GM19438 (cell line): ENCODE data around the gene GRM8.

Experiments
- ATAC-seq: cut with Tn5 transposase; IDR thresholded peaks from one replicate; pipeline ENCODE4 v1.9.1; 2021; ENCODE audit warnings: low read depth; ENCODE audit not compliant: unreplicated experiment

The GRM8 gene

DNA sequence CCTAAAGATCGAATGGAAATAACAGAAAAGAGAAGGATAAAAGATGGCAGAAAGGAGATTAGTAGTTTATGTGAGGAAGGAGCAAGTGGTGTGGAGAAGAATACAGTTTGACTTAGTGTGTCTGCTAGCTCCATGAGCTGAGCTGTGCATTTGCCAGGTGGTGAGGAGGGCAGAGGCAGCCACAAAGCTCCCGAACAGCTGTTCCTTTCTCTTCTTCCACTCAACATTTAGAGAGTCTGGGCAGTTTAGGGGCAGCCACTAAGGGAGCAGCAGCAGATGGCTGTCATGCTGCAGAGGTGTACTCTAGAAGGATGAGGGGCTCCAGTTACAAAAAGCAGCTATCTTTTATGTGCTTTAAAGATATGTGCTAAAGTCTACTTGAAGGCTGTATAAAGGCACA is 674.4 kb downstream of the GRM8 start:
- ATAC-seq, result no peak

DNA sequence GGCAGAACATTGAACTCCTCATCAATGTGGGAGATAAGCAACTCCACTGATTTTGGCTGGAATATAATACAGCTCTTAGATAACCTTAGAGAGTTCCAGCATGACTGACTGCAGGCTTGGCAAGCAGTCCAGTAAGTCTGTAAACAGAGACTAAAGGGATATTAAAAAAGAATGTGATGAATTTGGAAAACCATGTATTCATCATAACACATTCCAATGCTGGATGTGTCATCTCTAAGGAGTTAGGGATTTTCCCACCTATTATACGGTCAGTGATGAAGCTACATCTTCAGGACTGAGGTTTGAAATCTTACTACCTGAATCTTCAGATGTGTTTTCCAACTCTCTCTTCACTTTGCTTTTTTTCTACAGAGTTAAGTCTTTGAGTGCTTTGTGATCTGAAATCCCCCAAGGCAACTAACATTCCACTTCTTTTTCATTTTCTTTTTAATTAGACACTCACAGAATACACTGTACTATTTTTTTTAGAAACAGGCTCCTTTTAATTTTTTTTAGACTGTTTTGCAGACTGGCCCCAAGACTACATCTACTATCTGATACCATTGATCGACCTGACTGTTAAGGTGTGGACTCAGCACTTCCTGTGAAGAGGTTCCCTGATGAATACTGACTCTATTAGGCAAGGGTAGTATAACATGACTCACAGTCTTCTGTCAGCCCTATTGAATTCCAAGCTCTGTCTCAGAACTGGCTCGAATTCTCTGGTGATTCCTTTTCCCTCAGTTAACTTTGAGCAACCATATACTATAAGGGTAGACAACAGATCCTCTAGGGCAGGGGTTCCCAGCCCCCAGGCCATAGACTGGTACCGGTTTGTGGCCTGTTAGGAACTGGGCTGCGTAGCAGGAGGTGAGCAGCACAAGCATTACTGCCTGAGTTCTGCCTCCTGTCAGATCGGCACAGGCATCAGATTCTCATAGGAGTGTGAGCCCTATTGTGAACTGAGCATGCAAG is 678.2 kb downstream of the GRM8 start:
- no peak for ATAC-seq

DNA sequence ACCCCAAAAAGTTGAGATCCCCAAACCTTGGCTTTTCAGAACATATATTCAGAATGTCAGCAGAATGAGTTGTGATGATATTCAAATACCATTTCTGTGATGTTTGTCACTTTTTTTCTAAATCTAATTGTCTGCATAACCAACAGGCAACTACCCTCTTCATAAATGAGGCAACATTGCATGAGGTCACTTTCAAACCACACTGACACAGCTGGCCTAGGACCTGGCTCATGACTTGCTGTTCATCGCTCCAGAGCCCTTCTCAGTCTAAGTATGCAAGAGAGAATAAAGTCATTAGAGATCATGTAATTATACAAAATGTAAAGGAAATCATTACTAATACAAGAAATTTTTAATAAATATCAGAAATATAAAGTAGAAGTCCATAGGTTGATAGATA is 681.9 kb downstream of the GRM8 start:
- ATAC-seq, result no peak

DNA sequence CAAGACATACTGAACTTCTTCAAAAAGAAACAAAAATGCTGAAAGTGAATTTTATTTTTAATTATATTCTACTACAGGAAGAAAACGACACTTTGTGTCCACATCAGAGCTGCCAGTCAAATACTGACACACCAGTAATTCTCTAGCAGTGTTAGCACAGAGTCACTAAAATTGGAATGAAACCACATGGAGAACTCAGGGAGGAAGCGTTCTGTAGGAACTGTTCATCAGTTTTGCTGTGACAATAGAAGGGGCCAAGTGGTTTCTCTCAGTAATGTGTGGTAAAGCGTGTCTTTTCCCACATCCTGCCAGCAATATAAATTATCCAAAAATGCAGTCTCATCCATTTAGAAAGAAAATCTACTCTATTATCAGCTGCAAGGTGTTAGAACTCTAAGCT is 683.3 kb downstream of the GRM8 start:
- no peak for ATAC-seq

DNA sequence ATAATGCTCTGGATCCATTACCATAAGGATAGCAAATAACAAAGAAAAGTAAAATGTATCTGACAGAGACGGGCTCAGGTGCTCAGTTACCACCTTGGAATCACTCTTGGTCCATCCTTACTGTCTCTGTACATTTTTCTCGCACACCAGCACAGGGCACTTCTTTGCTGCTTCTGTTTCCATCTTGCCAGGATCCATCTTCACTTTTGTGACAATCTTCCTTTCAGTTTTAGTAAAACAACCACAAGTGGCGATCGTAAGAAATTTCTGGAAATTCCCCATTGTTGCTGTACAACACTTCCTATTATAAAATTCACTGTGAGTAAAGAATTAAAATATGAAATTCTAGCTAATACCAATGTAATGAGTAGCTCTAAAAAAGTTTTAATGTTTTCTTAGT is 695.5 kb downstream of the GRM8 start:
- no peak for ATAC-seq

DNA sequence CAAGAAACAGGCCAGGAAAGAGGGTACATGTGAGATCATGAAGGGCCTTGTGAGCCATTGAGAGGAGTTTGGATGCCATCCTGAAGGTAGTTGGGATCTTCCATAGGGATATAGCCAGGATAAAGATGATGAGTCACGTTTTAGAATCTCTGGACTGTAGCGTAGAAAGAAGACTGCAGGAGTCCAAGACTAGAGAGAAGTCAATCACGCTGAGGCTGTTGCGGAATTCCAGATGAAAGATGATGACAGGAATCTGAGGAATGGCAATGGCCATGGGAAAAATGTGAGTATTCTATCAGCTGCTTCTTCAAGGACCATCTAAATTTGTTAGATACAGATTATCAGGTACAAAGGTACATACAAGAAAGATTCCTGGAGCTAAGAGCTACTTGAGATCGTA is 711.3 kb downstream of the GRM8 start:
- ATAC-seq, result no peak

DNA sequence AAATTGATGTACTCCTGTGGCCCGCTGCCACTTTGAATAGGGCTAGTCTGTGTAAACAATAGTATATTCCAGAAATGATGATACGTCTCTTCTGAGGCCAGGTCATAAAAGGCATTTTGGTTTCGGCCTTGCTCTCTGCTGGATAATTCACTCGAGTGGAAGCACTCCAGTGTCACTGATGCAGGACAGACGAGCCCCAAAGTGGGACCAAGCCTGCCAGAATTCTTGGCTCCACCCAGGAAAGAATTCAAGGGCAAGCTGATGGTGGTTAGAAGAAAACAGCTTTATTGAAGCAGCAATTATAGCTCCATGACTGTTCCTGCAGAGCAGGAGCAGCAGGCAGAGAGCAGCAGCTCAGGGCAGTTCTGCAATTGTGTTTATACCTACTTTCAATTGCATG is 717.6 kb downstream of the GRM8 start:
- no peak for ATAC-seq

DNA sequence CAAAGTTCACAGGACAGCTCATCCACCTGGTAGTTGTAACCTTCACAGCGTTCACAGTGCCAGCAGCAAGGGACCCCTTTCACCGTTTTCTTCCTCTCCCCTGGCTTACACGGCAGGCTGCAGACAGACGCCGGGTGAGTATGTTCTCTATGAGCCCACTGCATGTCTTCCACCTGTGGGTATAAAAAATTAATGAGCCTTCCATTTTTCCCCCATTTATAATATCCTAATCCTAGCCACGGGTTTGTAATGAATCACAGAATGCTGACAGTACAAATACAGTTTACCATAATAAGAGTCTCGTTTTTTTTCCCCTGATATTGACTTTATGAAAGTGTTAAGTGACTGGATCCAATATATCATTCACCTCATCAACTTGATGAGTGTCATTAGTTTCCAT is 719.0 kb downstream of the GRM8 start:
- no peak for ATAC-seq

DNA sequence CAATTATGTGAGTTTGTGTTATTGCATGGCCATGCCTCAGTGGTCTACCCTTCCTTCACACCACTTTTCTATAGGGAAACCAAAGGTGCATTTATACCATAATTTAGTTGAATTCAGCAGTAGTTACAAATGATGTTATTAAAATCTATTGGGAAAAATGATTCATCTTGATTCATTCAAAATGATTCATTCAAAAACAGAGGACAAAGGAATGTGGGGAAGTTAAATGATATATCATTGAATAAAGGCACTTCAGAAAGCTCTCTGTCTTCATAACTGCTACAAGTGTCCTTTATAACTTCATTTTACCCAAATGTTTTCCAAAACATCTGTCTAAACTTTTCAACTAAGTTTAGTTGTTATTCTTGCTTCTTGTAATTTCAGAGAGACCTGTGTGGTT is 722.9 kb downstream of the GRM8 start:
- no peak for ATAC-seq

DNA sequence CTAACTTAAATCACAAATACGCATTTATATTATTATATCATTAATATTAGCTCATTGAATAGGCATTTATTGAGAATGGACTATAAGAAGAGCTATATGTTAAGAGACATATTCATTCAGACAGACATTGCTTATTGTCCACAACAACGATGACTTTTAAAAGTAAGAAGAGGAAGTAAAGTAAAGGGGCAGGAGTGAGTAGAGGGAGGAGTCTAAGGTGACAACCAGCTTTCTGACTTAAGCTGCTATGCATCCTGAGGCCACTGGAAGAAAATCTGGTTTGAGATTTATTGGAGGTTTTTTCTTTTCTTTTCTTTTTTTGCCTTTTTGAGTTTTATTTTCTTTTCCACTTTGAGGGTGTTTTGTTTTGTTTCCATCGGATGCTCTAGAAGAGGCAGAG is 723.5 kb downstream of the GRM8 start:
- ATAC-seq, result no peak

DNA sequence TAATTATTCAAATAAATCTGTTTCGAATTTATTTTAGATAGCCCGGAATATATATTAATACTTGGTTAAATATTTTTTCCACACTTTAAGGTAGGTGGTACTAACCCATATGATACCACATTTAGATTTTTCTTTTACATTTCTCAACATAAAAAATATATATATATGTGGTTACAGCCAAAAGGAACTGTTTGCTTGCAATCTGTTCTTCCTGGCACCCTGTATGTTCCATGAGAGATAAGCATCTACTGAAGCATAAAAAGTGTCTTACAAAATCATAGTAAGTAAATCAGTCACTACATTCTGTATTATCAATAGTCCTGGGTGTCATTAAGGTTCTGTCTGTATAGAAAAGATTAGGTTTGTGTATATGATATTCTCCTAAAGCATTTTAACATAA is 726.8 kb downstream of the GRM8 start:
- no peak for ATAC-seq

DNA sequence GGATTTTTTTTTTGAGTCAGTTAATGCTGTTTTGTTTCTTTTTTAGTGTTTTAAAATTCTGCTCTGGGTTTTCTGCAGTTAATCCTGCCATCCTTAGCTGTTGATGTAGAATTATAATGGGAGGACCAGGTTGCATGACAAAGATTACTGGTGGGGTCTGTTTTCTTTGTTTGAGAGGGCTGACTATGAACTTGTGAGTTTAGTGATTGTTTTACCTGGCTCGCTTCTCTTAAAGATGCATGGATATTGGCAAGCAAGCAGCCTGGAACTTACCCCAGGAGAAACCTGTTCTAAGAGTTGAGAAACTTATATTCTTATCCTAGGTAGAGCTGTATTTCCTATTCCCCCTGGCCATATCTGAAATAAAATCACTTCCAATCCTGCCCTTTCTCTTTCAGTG is 727.8 kb downstream of the GRM8 start:
- ATAC-seq, result no peak

DNA sequence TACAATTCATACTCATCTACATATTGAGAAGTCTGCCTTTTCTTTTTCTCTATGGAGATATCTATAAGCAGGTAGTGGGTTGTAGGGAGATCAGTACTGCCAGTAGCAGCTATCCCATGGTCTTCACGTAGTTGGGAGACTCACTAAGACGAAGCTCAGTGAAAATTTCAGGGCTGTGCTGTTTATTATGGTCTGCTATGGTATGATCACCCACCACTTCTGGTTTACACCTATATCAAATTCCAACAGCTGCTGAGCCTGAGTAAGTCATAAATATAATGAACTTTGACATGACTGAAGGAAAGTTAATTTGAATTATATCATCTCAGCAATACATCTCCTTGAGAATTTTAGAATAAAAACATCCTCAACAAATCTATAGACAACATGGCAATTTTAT is 741.7 kb downstream of the GRM8 start:
- no peak for ATAC-seq

DNA sequence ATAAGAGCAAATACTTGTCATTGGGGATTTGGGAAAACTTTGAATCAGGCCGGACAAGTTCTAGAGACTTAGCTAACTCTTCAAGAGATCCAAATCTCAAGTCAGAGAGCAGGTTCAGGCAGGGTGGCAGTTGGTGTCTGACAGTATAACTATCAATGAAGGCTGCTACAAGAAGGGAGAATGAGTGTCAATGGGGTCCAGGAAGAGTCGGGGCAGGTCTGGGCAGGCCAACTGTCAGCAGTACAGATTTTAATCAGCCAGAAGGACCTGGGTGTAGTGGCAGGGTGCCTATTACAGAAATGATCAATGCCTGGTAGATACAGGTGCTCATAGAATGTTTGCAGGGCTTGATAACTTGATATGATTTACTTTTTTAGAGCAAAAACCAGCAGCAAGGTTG is 751.1 kb downstream of the GRM8 start:
- ATAC-seq, result no peak

DNA sequence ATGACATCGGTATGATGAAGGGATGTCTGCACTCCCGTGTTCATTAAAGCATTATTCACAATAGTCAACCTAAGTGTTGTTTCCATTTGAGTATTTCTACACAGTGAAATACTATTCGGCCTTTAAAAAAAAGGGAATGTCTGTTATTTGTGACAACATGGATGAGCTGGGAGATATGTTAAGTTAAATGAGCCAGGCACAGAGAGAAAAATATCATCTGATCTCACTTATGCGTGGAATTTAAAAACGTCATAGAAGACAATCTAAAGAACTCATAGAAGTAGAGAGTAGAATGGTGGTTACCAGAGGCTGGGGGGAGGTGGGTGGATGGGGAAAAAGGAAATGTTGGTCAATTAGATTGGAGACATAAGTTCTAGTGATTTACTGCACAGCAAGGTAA is 753.3 kb downstream of the GRM8 start:
- ATAC-seq, result no peak

DNA sequence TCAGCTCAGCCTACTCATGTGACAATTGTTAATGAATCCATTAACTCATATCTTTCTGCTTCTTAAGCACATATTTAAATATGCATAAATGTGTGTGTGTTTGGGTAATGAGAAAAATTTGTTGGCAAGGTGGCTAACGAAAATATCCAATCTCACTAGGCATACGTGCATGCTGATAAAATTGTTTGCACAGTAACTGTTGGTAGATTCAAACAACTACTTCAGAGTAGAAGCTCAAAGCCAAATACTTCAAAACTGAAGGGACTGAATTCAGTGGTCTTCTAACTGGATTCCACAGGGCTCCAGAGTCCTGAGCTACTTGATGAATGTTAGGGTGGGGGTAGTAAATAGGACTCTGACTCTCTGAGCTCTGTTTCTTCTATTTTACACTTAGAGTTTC is 757.0 kb downstream of the GRM8 start:
- ATAC-seq, result no peak

DNA sequence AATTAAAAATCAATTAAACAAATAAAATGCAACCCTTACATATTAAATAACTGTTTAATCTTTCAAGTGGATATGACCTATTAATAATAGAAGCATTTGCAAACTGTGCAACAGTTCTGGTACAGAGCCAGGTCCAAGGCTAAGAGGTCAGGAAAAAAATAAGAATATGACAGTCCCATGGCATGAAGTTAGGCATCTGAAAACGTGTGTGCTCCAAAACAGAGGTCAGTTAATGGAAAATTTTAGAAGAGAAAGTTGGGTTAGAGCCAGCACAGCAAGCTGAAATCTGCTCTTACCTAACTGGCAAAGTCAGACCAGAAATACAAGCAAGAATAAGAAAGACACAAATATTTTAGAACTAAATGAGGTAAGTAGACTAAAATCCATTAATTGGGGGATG is 757.7 kb downstream of the GRM8 start:
- no peak for ATAC-seq

DNA sequence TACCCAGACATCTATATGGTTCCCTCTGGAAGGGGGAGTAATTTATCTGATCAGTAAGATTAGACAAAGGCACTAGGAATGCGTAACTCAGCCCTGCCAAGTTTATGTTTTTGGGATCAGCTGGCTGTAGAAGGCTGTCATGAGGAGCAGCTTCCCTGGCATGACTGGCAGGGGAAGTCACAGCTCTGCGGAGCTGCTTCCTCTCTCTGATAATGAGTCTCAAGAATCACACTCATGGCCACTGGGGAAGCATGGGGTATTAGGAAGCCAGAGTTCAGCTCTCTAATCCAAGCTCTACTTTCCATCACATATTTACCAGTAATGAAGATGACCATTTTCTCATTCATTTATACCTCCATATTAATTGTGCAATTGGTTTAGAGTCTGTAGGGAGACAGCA is 758.9 kb downstream of the GRM8 start:
- ATAC-seq, result no peak

DNA sequence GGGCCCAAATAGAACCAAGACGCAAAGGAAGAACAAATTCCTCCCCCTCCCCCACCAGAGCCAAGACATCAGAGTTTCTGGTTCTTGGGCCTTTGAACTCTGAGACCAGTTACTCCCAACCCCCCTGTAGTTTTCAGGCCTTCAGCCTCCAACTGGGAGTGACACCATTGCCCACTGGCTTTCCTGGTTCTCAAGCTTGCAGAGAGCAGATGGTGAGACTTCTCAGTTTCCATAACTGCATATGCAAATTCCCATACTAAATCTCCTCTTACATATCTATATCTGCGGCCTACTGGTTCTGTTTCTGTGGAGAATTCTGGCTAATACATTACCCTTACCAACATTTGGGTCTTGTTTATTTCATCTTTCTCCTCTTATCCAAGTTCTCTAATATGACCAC is 762.9 kb downstream of the GRM8 start:
- no peak for ATAC-seq

DNA sequence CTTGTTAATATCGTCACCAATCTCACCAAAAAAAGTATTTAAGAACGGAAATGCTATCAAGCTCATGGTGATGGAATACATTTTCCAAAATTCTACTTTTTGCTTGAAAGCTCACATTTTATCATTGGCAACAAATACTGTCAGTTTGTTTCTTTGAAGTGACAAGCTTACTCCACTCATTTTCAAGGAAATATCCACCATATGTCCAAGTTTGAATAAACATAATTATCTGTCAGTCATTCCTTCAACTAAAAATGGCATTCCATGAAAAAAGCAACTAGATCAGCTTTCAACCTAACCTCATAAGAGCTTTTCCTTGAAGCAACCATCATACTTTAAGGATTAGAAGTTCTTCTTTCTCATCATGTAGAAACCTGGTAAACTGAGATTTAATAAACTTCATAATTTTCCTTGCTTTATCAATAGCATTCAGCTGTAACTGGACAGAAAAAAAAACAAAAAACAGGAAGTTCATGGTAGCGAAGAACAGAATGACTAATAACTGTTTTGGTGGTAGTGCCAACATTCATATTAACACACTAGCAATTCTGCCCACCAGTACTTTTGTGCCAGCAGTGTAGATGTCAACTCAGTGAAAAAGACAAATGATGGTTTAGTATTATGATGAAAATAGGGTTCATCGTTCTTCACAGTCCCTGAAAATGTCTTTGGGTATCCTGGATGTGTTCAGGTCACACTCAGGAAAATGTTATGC is 764.9 kb downstream of the GRM8 start:
- no peak for ATAC-seq

DNA sequence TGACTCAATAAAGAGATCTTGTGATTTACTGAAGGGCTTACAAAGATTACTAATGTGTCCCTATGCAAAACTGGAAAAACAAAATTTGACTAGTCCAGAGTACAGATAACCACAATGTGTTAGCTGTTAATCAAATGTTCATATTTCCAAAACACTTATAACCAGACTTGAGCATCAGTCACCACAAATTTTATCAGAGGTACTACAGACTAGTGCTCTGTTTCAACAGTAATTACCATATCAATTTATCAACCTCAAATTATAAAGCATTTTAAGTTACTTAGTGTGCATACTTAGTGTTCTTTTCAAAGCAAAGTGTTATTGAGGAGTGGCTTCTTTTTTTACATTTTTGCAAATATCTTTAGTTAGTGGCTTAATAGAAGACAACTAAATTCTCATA is 765.9 kb downstream of the GRM8 start:
- no peak for ATAC-seq

DNA sequence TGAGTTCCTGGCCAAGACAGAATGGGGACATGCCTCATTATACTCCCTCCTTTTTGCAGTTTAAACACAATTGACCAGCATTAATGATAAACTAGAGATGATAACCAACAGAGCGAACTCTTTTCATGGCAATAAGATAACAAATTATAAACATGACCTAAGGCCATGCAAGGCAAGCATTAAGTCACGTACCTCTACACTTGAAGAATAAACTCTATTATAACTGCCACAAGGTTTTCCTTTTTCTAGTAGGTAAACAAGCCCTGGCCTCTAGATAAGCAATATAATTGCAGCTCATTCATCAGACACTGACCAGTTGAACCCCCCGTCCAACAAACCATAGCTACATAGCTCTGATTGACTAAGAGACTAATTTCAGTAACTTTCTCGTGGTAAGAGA is 767.0 kb downstream of the GRM8 start:
- no peak for ATAC-seq
